A673 (cell line): ENCODE measurements around the gene ZCCHC24.

Experiments
- CTCF ChIP-seq: fragments of 300-800, 200-600 bp; sonication (generic); conservative IDR thresholded peaks from 2 replicates; pipeline ENCODE4 v1.5.1; 2017; ENCODE audit warnings: low read depth, mild to moderate bottlenecking, antibody characterized with exemption, low read length, moderate library complexity, mixed read lengths
- EZH2 ChIP-seq: fragments of 200-600 bp; sonication (generic); IDR thresholded peaks from 2 replicates; pipeline ENCODE4 v1.6.1; 2017; ENCODE audit warnings: borderline replicate concordance, low read depth, mild to moderate bottlenecking, mixed read lengths, antibody characterized with exemption, low read length; ENCODE audit not compliant: poor library complexity, severe bottlenecking

GRCh38 chr10:79458483-79458882 lies 13.1 kb upstream of the ZCCHC24 start:
- TF ChIP-seq CTCF (no peak), EZH2 (no peak)
